A673 (cell line): ENCODE data around the gene IQCM.

Experiments
- CTCF ChIP-seq: fragments of 300-800, 200-600 bp; sonication (generic); conservative IDR thresholded peaks from 2 replicates; pipeline ENCODE4 v1.5.1; 2017; ENCODE audit warnings: low read depth, mild to moderate bottlenecking, antibody characterized with exemption, low read length, moderate library complexity, mixed read lengths
- EZH2 ChIP-seq: fragments of 200-600 bp; sonication (generic); IDR thresholded peaks from 2 replicates; pipeline ENCODE4 v1.6.1; 2017; ENCODE audit warnings: borderline replicate concordance, low read depth, mild to moderate bottlenecking, mixed read lengths, antibody characterized with exemption, low read length; ENCODE audit not compliant: poor library complexity, severe bottlenecking

- TF ChIP-seq CTCF (no peak), EZH2 (no peak)
Measured at GRCh38 chr4:149723065-149723464, 92.6 kb downstream of the IQCM start.
